IPS DF 4.7 (cell line): ENCODE results near the gene LYPD6B.

Source experiments
- DNase-seq: peaks from one replicate; pipeline ENCODE4 v3.0.0-alpha.2; 2013; ENCODE audit warnings: low spot score; ENCODE audit errors: extremely low read depth

LYPD6B gene

GRCh38 chr2:149155988-149156387, 117.5 kb downstream of the LYPD6B start:
- no peak for DNase-seq

- no peak for DNase-seq
Measured at GRCh38 chr2:149156971-149157740, 118.7 kb downstream of the LYPD6B start.

- DNase-seq: no peak
Measured at GRCh38 chr2:149158957-149159356, 120.5 kb downstream of the LYPD6B start.

GRCh38 chr2:149160195-149160594, 121.7 kb downstream of the LYPD6B start:
- no peak for DNase-seq

- DNase-seq: no peak
Measured at GRCh38 chr2:149160701-149161217, 122.3 kb downstream of the LYPD6B start.

GRCh38 chr2:149161481-149162225, 123.2 kb downstream of the LYPD6B start:
- no peak for DNase-seq

GRCh38 chr2:149164296-149164695, 125.8 kb downstream of the LYPD6B start:
- DNase-seq: no peak

GRCh38 chr2:149164827-149165226, 126.3 kb downstream of the LYPD6B start:
- no peak for DNase-seq

GRCh38 chr2:149167001-149167780, 128.7 kb downstream of the LYPD6B start:
- no peak for DNase-seq

- no peak for DNase-seq
Measured at GRCh38 chr2:149167941-149168340, 129.4 kb downstream of the LYPD6B start.

GRCh38 chr2:149169656-149170055, 131.2 kb downstream of the LYPD6B start:
- DNase-seq: no peak

- no peak for DNase-seq
Measured at GRCh38 chr2:149170156-149170555, 131.7 kb downstream of the LYPD6B start.

- DNase-seq: no peak
Measured at GRCh38 chr2:149170911-149171310, 132.4 kb downstream of the LYPD6B start.

GRCh38 chr2:149173220-149173619, 134.7 kb downstream of the LYPD6B start:
- DNase-seq: no peak

GRCh38 chr2:149175956-149176355, 137.5 kb downstream of the LYPD6B start:
- DNase-seq: no peak

- DNase-seq: no peak
Measured at GRCh38 chr2:149178612-149179011, 140.1 kb downstream of the LYPD6B start.

- no peak for DNase-seq
Measured at GRCh38 chr2:149180226-149180875, 141.9 kb downstream of the LYPD6B start.

GRCh38 chr2:149183187-149183586, 144.7 kb downstream of the LYPD6B start:
- DNase-seq: no peak

- DNase-seq: no peak
Measured at GRCh38 chr2:149184991-149185390, 146.5 kb downstream of the LYPD6B start.

GRCh38 chr2:149185942-149186490, 147.5 kb downstream of the LYPD6B start:
- DNase-seq: no peak

GRCh38 chr2:149187057-149187456, 148.6 kb downstream of the LYPD6B start:
- no peak for DNase-seq
